GM18526 (cell line): ENCODE measurements around the gene EFHC2.

Experiments used
- POLR2A ChIP-seq: IDR thresholded peaks from 3 replicates; pipeline ENCODE4 v1.6.1; 2011; ENCODE audit not compliant: insufficient read length; ENCODE audit errors: extremely low read depth

Gene EFHC2

DNA sequence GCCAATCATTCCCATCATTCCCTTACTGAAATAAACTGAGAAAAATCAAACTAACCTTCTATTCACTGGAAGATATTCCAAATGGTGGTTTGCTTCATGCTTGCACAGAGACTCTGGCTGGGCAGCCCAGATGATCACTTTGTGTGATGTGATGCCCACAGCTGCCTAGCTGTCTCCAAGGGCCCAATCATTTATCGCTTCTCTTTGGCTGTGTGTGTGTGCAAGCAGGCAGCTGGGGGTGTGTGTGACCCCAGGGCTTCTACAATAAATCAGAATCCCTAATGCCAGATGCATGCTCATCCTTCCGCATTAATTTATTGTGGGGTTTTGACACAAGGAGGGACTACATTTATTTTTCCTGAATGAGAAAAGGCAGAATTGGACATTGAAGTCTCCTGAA, 230.1 kb downstream of the EFHC2 start:
- no peak for TF ChIP-seq POLR2A

- TF ChIP-seq POLR2A: no peak
Observed at GRCh38 chrX:44106864-44107263, 236.6 kb downstream of the EFHC2 start.

GRCh38 chrX:44105228-44105913, 238.1 kb downstream of the EFHC2 start:
- no peak for TF ChIP-seq POLR2A

DNA sequence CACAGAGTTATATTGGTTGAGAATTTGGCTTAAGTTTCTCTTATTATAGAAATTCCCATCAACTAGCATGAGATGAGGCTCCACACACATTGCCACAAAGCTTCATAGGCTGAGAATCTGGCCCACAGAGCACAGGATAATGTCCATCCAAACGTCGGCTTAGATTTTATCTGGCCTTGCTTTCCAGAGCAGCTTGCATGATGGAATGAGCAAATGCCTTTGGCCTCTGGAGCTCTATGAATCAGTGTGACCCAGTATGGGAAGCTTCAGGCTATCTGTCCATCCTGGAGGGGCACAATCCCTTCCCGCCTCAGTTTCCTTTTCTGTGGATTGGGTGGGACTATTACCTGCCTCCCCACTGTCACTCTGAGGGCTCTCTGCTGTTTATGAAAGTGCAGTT, 238.8 kb downstream of the EFHC2 start:
- no peak for TF ChIP-seq POLR2A

DNA sequence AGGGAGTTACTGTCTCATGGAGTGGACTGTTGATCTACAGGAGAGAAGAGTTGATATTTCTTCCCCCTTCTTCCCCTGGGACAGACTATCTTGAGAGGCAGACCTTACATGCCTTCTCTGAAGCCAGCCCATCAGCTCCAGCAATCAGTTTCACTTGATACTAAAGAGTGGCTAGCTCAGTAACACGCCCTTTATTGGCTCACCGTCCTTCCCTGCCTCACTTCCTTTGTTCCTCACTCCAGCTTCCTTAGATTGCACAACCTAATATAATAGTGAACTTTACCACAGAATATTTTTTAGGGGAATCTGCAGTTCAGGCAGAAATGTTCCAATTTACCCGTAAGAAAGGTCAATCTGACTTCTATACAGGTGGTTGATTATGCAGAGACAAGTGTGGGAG, 242.2 kb downstream of the EFHC2 start:
- no peak for TF ChIP-seq POLR2A

DNA sequence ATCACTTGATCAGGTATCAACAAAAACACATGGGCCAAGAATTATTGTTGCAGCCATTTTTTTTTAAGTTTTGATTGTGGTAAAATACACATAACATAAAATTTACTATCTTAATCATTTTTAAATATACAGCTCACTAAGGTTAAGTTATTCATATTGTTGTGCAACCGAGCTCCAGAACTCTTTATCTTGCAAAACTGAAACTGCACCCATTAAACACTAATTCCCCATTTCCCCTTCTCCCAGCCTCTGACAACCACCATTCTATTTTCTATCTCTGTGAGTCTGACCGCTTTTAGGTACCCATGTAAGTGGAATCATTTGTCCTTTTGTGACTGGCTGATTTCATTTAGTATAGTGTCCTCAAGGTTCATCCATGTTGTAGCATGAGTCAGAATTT, 244.1 kb downstream of the EFHC2 start:
- TF ChIP-seq POLR2A: no peak
